ENCODE measurements around the gene OGFOD3. TPM values are rescaled to one million over a fixed set of nuclear protein-coding genes. Genes with fewer than 3 reads are reported as not detected.

The OGFOD3 gene
- total and polyA plus RNA-seq, 9 of the 15 experiments (the other 6 are each of a cell fraction or from before 2014, with no cell fraction given), result 0.69 to 44.7 (median 18.9) TPM

- intact Hi-C loops (cut with micrococcal nuclease), result no loop called here
- Histone ChIP-seq H3K9me1 (ENCODE audit: control insufficient read depth, insufficient read depth, low read length) (no peaks in the 10 kb centered on the region), H3K4me3 (peak within 1 kb of the TSS; percentile 93), H3K9ac (ENCODE audit: insufficient read depth in 1 of 2, low read depth in 2 of 2, low read length in 2 of 2) (peak within 1 kb of the TSS; percentile 92 to 99), H4K20me1 (replicated peaks; ENCODE audit: control insufficient read depth, insufficient read depth, low read length) (no peaks in the 10 kb centered on the region), H3K9me3 (replicated peaks; ENCODE audit: control insufficient read depth, insufficient read depth, low read depth, low read length) (no peaks in the 10 kb centered on the region), H3K4me2 (ENCODE audit: insufficient read depth, low read length) (peak within 1 kb of the TSS; percentile 90), H3K27ac (ENCODE audit: extremely low read depth, low read depth, low read length) (peak within 1 kb of the TSS; percentile 89), H3K79me2 (ENCODE audit: control insufficient read depth, insufficient read depth, low read length) (peaks cover 27% of the 10 kb centered on the region), H3K27me3 (ENCODE audit: control insufficient read depth in 2 of 2, insufficient read depth in 2 of 2, low read length in 2 of 2) (no peaks in the 10 kb centered on the region), H3K36me3 (ENCODE audit: control insufficient read depth, insufficient read depth, low read length) (peaks cover 10% of the 10 kb centered on the region; the same call in 2 of the 3 replicates), H3K4me1 (replicated peaks in 1 of 2; ENCODE audit: control insufficient read depth in 2 of 2, insufficient read depth in 2 of 2, low read length in 2 of 2) (peaks cover 21 to 51% of the 10 kb centered on the region in 2 experiments), H2AFZ (ENCODE audit: low read depth, low read length) (peak within 1 kb of the TSS; percentile 93)
- WGBS (ENCODE audit: insufficient coverage, low coverage, missing lambda C conversion rate), result under 1% methylated on average over 30 of the region's 91 CpGs
- ATAC-seq (peak; percentile 94), FAIRE-seq (peak; percentile 83), DNase-seq (ENCODE audit: extremely low read depth in 1 of 4, low spot score in 3 of 4) (peak; percentile 90 to 95 (median 92))
- in situ Hi-C loops (cut with MboI), result no loop called here
- CTCF ChIA-PET (ENCODE audit: low intra/inter-chr PET ratio), result interaction anchor here (0.6 kb wide), 1 partner anchor 290 kb away, joined by 4 read pairs; no protein-coding TSS in a partner anchor
- POLR2A ChIA-PET, result interaction anchor here (0.5 kb wide), 2 partner anchors 9 to 10 kb away, joined by 3 read pairs; no protein-coding TSS in a partner anchor
- BruUV-seq (replicated peaks), result TSS peak; percentile 80
- TF ChIP-seq NR2F6 (CRISPR knock-in tag; IDR thresholded peaks at IDR 0.05) (no peak), ARID3B (CRISPR knock-in tag; IDR thresholded peaks at IDR 0.05; ENCODE audit: borderline replicate concordance) (no peak), PHB2 (IDR thresholded peaks at IDR 0.05; ENCODE audit: low read depth) (no peak), HIVEP1 (CRISPR knock-in tag; IDR thresholded peaks at IDR 0.05) (no peak), ZNF518B (CRISPR knock-in tag; IDR thresholded peaks at IDR 0.05) (no peak), PML (IDR thresholded peaks at IDR 0.05; ENCODE audit: low read length) (peak; percentile 73; the same call in 1 of the 2 replicates), ZNF778 (CRISPR knock-in tag; IDR thresholded peaks at IDR 0.05) (no peak), ZNF232 (CRISPR knock-in tag; IDR thresholded peaks at IDR 0.05) (no peak), NELFE (IDR thresholded peaks at IDR 0.05; ENCODE audit: insufficient read depth, insufficient read length) (no peak), ILK (tag; IDR thresholded peaks at IDR 0.05; ENCODE audit: borderline replicate concordance, low read depth) (no peak), SMC3 (conservative IDR thresholded peaks at IDR 0.05; ENCODE audit: insufficient read depth, low read depth, low read length) (no peak), BDP1 (IDR thresholded peaks at IDR 0.05; ENCODE audit: insufficient read depth, insufficient read length) (no peak), MTF1 (CRISPR knock-in tag; IDR thresholded peaks at IDR 0.05; ENCODE audit: borderline replicate concordance) (no peak), POLR2H (tag; IDR thresholded peaks at IDR 0.05; ENCODE audit: low read depth) (peak; percentile 72), PTRF (tag; IDR thresholded peaks at IDR 0.05) (no peak)
- TF ChIP-seq, protein P1, sequence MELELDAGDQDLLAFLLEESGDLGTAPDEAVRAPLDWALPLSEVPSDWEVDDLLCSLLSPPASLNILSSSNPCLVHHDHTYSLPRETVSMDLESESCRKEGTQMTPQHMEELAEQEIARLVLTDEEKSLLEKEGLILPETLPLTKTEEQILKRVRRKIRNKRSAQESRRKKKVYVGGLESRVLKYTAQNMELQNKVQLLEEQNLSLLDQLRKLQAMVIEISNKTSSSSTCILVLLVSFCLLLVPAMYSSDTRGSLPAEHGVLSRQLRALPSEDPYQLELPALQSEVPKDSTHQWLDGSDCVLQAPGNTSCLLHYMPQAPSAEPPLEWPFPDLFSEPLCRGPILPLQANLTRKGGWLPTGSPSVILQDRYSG (tag; conservative IDR thresholded peaks at IDR 0.05; ENCODE audit: low read depth), result no peak
Observed at GRCh38 chr17:82450357-82451106, 32.1 kb upstream of the OGFOD3 start, which contains the start of gene CYBC1. Gene CYBC1, minus strand, starts transcription at chr17:82450752. Its CDS starts 1,498 bp downstream, at chr17:82449254.
